Heart right ventricle (tissue), 16 donors: Measurements from ENCODE around the gene KCNAB2. TPM values are rescaled to one million over a fixed set of nuclear protein-coding genes. Genes with fewer than 3 reads are reported as not detected.

Experiments
- ATAC-seq, 8 donors: fragments of 200-7000 bp; cut with Tn5 transposase; one replicate each; pipeline ENCODE4 v1.9.1; 2020; ENCODE audit warnings: mild to moderate bottlenecking in 8 of 8, moderate library complexity in 8 of 8, moderate number of reproducible peaks in 1 of 8
- DNase-seq, 2 donors: peaks; one replicate each; pipeline ENCODE4 v3.0.0-alpha.2; 2020
- H3K27ac ChIP-seq, 10 donors: fragments of 200-600 bp; sonication (generic) in 2 of 10; one replicate each; pipeline versions ENCODE4 v1.5.0 to v1.8.0; 2020 to 2022; ENCODE audit warnings: mild to moderate bottlenecking in 3 of 10
- H3K27me3 ChIP-seq, 7 donors: fragments of 200-600 bp; one replicate each; pipeline ENCODE4 v1.8.0; 2021 to 2022; ENCODE audit warnings: mild to moderate bottlenecking in 2 of 7
- H3K36me3 ChIP-seq, 9 donors: fragments of 200-600 bp; sonication (generic) in 1 of 9; one replicate each; pipeline versions ENCODE4 v1.5.0 to v1.8.0; 2020 to 2022; ENCODE audit warnings: mild to moderate bottlenecking in 2 of 9
- H3K4me1 ChIP-seq, 9 donors: fragments of 200-600 bp; sonication (generic) in 1 of 9; one replicate each; pipeline versions ENCODE4 v1.5.0 to v1.8.0; 2020 to 2022; ENCODE audit warnings: mild to moderate bottlenecking in 4 of 9
- H3K4me3 ChIP-seq, 10 donors: fragments of 200-600 bp; sonication (generic) in 2 of 10; one replicate each; pipeline versions ENCODE4 v1.5.0 to v1.8.0; 2020 to 2022; ENCODE audit warnings: mild to moderate bottlenecking in 7 of 10, moderate library complexity in 2 of 10
- H3K9me3 ChIP-seq, 11 donors: fragments of 200-600 bp in 10 of 11; sonication (generic) in 2 of 11; one replicate each; pipeline versions ENCODE4 v1.5.0 to v1.8.0; 2013 to 2022; ENCODE audit warnings: mild to moderate bottlenecking in 2 of 11, control low read depth in 1 of 11, moderate library complexity in 1 of 11
- CTCF ChIP-seq, 9 donors: fragments of 200-600 bp; sonication (generic) in 2 of 9; IDR thresholded peaks; one replicate each; pipeline versions ENCODE4 v1.5.0 to v1.8.0; 2021 to 2022; ENCODE audit warnings: antibody characterized with exemption in 9 of 9, mild to moderate bottlenecking in 5 of 9, moderate library complexity in 1 of 9
- WGBS, 2 donors: extraction: QIAGEN DNeasy Blood & Tissue Kit; methylation state at CpG; one replicate each; pipeline ENCODE4 v1.1.7; 2013; ENCODE audit warnings: inconsistent platforms in 1 of 2; 5-methylcytosine and 5-hydroxymethylcytosine counted together
- intact Hi-C, 10 donors: fragments of 100-400 bp; cut with DNase I; formaldehyde crosslinking; loops; one replicate each; pipeline versions ENCODE4 v1.11.1 to v1.14.2; 2022
- polyA plus RNA-seq, 2 donors: library from polyadenylated mRNA; stranded (reverse); fragments of 200-250 nt; gene quantifications; one replicate each; pipeline ENCODE4 v1.2.3, GENCODE V29; 2013
- total RNA-seq, 10 donors: library from RNA; stranded (reverse); fragmentation: NEBNext Ultra II Directional in 3 of 10; extraction: Animal tissue kit (Norgen Biotek cat#: 25700) in 3 of 10; gene quantifications; one replicate each; pipeline versions ENCODE4 v1.2.1 to v1.2.4, GENCODE V29; 2021 to 2023
- donor health status: Arrhythmogenic right ventricular cardiomyopathy.
- donor health status: ischemic (EF 13 %, LVEDD 7.1; RV severe dilation, severe dysfunction).
- donor health status: healthy with polysubstance abuse.
- donor health status: DM: no; HTN: yes; CAD: no.
- donor health status: DM: no; HTN: no; CAD: no.
- donor health status: ischemic (EF 25% LVEDD 6.9; RV normal size, moderate dysfunction).
- donor health status: ischemic (EF 25% LVEDD 5.7; RV mildly dilated, moderate dysfunction).
- donor health status: healthy.
- donor health status: DM: yes; HTN: yes; CAD: no.
- donor health status: Ischemic cardiomyopathy.
- donor health status: ischemic (EF 35%, LVEDD 5.7; RV mildly dilated, moderate dysfunction).
- donor health status: nonischemic (EF 11% LVEDD 7.7; RV severe dilation, severe dysfunction).
- donor health status: DM: yes; HTN: yes; CAD: no.
- donor health status: PGD.
- donor health status: ischemic (EF 29% LVEDD 5.4; RV normal size, mild dysfunction).
- donor health status: nonischemic (EF 23%, LVEDD 6.1; RV moderate dilation, normal function).

The KCNAB2 gene
- total and polyA plus RNA-seq, 12 donors, result 4.7 to 41.5 (median 21.8) TPM

DNA sequence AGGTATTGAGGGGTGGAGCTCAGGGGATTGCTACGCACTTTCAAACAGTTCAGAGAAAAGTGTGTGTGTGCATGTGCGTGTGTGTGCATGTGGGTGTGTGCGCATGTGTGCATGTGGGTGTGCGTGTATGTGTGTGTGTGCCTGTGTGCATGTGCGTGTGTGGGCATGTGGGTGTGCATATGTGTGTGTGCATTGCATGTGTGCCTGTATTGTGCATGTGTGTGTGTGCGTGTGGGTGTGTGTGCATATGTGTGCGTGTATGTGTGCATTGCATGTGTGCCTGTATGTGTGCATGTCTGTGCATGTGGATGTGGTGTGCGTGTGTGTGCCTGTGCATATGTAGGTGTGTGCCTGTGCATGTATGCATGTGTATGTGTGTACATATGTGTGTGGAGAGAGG is 12.6 kb upstream of the KCNAB2 start:
- no peak for DNase-seq
- Histone ChIP-seq H3K4me3 (no peak overlapping the region), H3K27ac (no peak overlapping the region), H3K4me1 (peaks cover 0 to 32% (median 0%) of the 10 kb centered on the region in 9 donors), H3K36me3 (peaks cover 0 to 15% (median 0%) of the 10 kb centered on the region in 9 donors), H3K27me3 (no peaks in the 10 kb centered on the region), H3K9me3 (no peaks in the 10 kb centered on the region)
- no peak for TF ChIP-seq CTCF (IDR thresholded peaks at IDR 0.05)
- ATAC-seq, result no peak
- WGBS, 2 donors, result 90 to 96% methylated on average over 8 of the region's 8 CpGs
- intact Hi-C loops, result no loop called here

- ATAC-seq (peak in 7 of 8 donors; percentile 57 to 87 (median 72)), DNase-seq (peak; percentile 37 to 47)
- no peak overlapping the region for H3K4me3 ChIP-seq
- peaks cover 0 to 29% (median 0%) of the 10 kb centered on the region in 9 donors for H3K4me1 ChIP-seq
- H3K9me3 ChIP-seq, result no peaks in the 10 kb centered on the region
- peaks cover 0 to 20% (median 0%) of the 10 kb centered on the region in 9 donors for H3K36me3 ChIP-seq
- H3K27ac ChIP-seq, result no peak overlapping the region
- H3K27me3 ChIP-seq, result no peaks in the 10 kb centered on the region
- intact Hi-C loops, result no loop called here
- 24 to 26% methylated on average over 21 of the region's 21 CpGs for WGBS, 2 donors
- TF ChIP-seq CTCF (IDR thresholded peaks at IDR 0.05), result peak; percentile 40 to 78 (median 68)
Observed at GRCh38 chr1:6033986-6034749, 11.5 kb upstream of the KCNAB2 start.

DNA sequence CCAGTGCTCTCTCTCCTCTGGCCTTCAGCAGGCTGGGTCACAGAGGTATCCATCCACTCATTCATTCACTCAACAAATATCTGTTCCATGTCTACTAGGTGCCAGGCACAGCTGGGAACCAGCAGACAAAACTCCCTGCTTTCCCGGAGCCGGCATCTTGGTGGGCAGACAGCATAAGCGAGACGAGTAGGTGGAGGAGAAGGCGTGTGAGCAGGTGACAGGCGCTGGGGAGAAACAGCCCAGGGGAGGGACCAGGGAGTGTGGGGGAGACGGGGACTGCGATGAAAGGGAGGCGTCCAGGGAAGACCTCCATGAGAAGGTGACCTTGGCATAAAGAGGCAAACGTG is 11.0 kb upstream of the KCNAB2 start:
- DNase-seq (no peak), ATAC-seq (no peak)
- H3K4me1 ChIP-seq, result peaks cover 0 to 24% (median 0%) of the 10 kb centered on the region in 9 donors
- H3K4me3 ChIP-seq, result no peak overlapping the region
- WGBS, 2 donors, result 53 to 60% methylated on average over 10 of the region's 10 CpGs
- no peaks in the 10 kb centered on the region for H3K9me3 ChIP-seq
- H3K27me3 ChIP-seq, result no peaks in the 10 kb centered on the region
- intact Hi-C loops, result no loop called here
- no peak for TF ChIP-seq CTCF (IDR thresholded peaks at IDR 0.05)
- H3K27ac ChIP-seq, result no peak overlapping the region
- H3K36me3 ChIP-seq, result peaks cover 0 to 15% (median 0%) of the 10 kb centered on the region in 9 donors

GRCh38 chr1:6035303-6035702 is 10.4 kb upstream of the KCNAB2 start:
- H3K27me3 ChIP-seq, result no peaks in the 10 kb centered on the region
- WGBS, 2 donors, result 72 to 73% methylated on average over 15 of the region's 15 CpGs
- peaks cover 0 to 19% (median 0%) of the 10 kb centered on the region in 9 donors for H3K36me3 ChIP-seq
- no peak overlapping the region for H3K4me3 ChIP-seq
- no peaks in the 10 kb centered on the region for H3K9me3 ChIP-seq
- H3K4me1 ChIP-seq, result peaks cover 0 to 18% (median 0%) of the 10 kb centered on the region in 9 donors
- DNase-seq (no peak), ATAC-seq (no peak)
- intact Hi-C loops, result no loop called here
- no peak overlapping the region for H3K27ac ChIP-seq
- no peak for TF ChIP-seq CTCF (IDR thresholded peaks at IDR 0.05)
